CD4-positive, alpha-beta T cell (primary cell): ENCODE results near the gene ERCC4. TPM values are rescaled to one million over a fixed set of nuclear protein-coding genes. Genes with fewer than 3 reads are reported as not detected.

Experiments used
- ATAC-seq: fragments of 200-7000 bp; cut with Tn5 transposase; one replicate; pipeline ENCODE4 v1.10.0; 2022; ENCODE audit warnings: mild to moderate bottlenecking; ENCODE audit not compliant: poor library complexity
- CTCF ChIA-PET: fragments of 350-600 bp; sonication (Branson Sonifier 250); formaldehyde crosslinking; loops from one replicate; lab custom pipeline; 2021; ENCODE audit warnings: antibody characterized with exemption, inconsistent platforms; lab: Charles Lee
- POLR2A ChIA-PET: fragments of 350-600 bp; sonication (Branson Sonifier 250); formaldehyde crosslinking; loops from one replicate; lab custom pipeline; 2021; ENCODE audit warnings: antibody characterized with exemption, inconsistent platforms; lab: Charles Lee
- DNase-seq, 14 experiments: peaks; one replicate each; pipeline ENCODE4 v3.0.0-alpha.2; 2013 to 2020; ENCODE audit warnings: mixed read lengths in 2 of 14
- H3K27ac ChIP-seq, 2 donors: one replicate each; pipeline versions ENCODE4 v1.5.1 to v1.7.0; 2013; ENCODE audit warnings: low read length in 2 of 2, low read depth in 1 of 2, mild to moderate bottlenecking in 1 of 2
- H3K27me3 ChIP-seq, 2 experiments: 1 replicate in 1 of 2; 2 replicates in 1 of 2; pipeline versions ENCODE4 v1.6.1 to v1.7.0; 2013; ENCODE audit warnings: low read length in 2 of 2, control low read depth in 1 of 2, mild to moderate bottlenecking in 1 of 2, moderate library complexity in 1 of 2; ENCODE audit not compliant: insufficient read depth in 2 of 2, control insufficient read depth in 1 of 2
- H3K36me3 ChIP-seq: one replicate; pipeline ENCODE4 v1.6.1; 2013; ENCODE audit warnings: low read length, control low read depth; ENCODE audit not compliant: insufficient read depth
- H3K4me1 ChIP-seq: one replicate; pipeline ENCODE4 v1.6.1; 2013; ENCODE audit warnings: low read length, control low read depth; ENCODE audit not compliant: insufficient read depth
- H3K4me3 ChIP-seq: one replicate; pipeline ENCODE4 v1.5.1; 2013; ENCODE audit warnings: mild to moderate bottlenecking, low read length, moderate library complexity
- H3K9me3 ChIP-seq, 2 experiments: 1 replicate in 1 of 2; 2 replicates in 1 of 2; pipeline versions ENCODE4 v1.6.1 to v1.7.0; 2013; ENCODE audit warnings: low read length in 2 of 2, mild to moderate bottlenecking in 2 of 2, control low read depth in 1 of 2, moderate library complexity in 1 of 2; ENCODE audit not compliant: control insufficient read depth in 1 of 2, insufficient read depth in 1 of 2
- H3K27ac Mint-ChIP-seq: one replicate; pipeline ENCODE4 v1.8.0; 2020; ENCODE audit warnings: mixed read lengths
- H3K27me3 Mint-ChIP-seq: one replicate; pipeline ENCODE4 v1.8.0; 2021; ENCODE audit warnings: mixed read lengths
- H3K36me3 Mint-ChIP-seq: one replicate; pipeline ENCODE4 v1.8.0; 2021; ENCODE audit warnings: low read depth, mixed read lengths
- H3K4me1 Mint-ChIP-seq: one replicate; pipeline ENCODE4 v1.8.0; 2021; ENCODE audit warnings: low read depth, mixed read lengths
- H3K4me3 Mint-ChIP-seq: one replicate; pipeline ENCODE4 v1.8.0; 2020; ENCODE audit warnings: mild to moderate bottlenecking, mixed read lengths
- H3K9me3 Mint-ChIP-seq: one replicate; pipeline ENCODE4 v1.8.0; 2020; ENCODE audit warnings: mixed read lengths
- CTCF ChIP-seq: fragments of 200-600 bp; IDR thresholded peaks from one replicate; pipeline ENCODE4 v1.8.0; 2022; ENCODE audit warnings: antibody characterized with exemption, mild to moderate bottlenecking
- intact Hi-C, 2 experiments: fragments of 100-400 bp; cut with DNase I in 1 of 2; cut with micrococcal nuclease in 1 of 2; formaldehyde crosslinking; loops; one replicate each; pipeline versions ENCODE4 v1.15.1 to v1.9.0; 2023 to 2025; cut with DNase I, micrococcal nuclease
- total RNA-seq, 174 experiments: library from RNA in 2 of 174; stranded (reverse) in 2 of 174; gene quantifications; one replicate each; pipeline ENCODE4 v1.2.3 and lab custom pipeline; 2021 to 2026

ERCC4 gene
- total RNA-seq, 2 experiments from 2014 or later = 8.5 to 10.1 TPM

- Mint-ChIP-seq H3K9me3 (no peaks in the 10 kb centered on the region), H3K27me3 (no peaks in the 10 kb centered on the region), H3K4me3 (no peak overlapping the region), H3K4me1 (peaks cover under 1% of the 10 kb centered on the region), H3K36me3 (peaks cover 37% of the 10 kb centered on the region), H3K27ac (no peak overlapping the region)
- H3K27ac ChIP-seq = no peak overlapping the region
- no peak for TF ChIP-seq CTCF
- H3K4me1 ChIP-seq = no peaks in the 10 kb centered on the region
- POLR2A ChIA-PET = no interaction called here
- CTCF ChIA-PET = no interaction called here
- DNase-seq = no peak
- H3K36me3 ChIP-seq = peaks cover 27% of the 10 kb centered on the region
- no peak overlapping the region for H3K4me3 ChIP-seq
- no peaks in the 10 kb centered on the region for H3K9me3 ChIP-seq
- ATAC-seq = no peak
- H3K27me3 ChIP-seq = peaks cover 0 to 2% of the 10 kb centered on the region in 2 experiments
- intact Hi-C loops = no loop called here
Observed at GRCh38 chr16:13950821-13951547, 31.0 kb downstream of the ERCC4 start.

GRCh38 chr16:13951611-13952010 lies 31.7 kb downstream of the ERCC4 start:
- peaks cover 31% of the 10 kb centered on the region for H3K36me3 Mint-ChIP-seq
- intact Hi-C loops = no loop called here
- H3K27me3 Mint-ChIP-seq = no peaks in the 10 kb centered on the region
- Histone ChIP-seq H3K4me1 (peaks cover 4% of the 10 kb centered on the region), H3K9me3 (no peaks in the 10 kb centered on the region), H3K4me3 (no peak overlapping the region), H3K36me3 (peaks cover 21% of the 10 kb centered on the region), H3K27ac (no peak overlapping the region), H3K27me3 (peaks cover 0 to 2% of the 10 kb centered on the region in 2 experiments)
- H3K9me3 Mint-ChIP-seq = no peaks in the 10 kb centered on the region
- ChIA-PET CTCF (no interaction called here), POLR2A (no interaction called here)
- no peak overlapping the region for H3K27ac Mint-ChIP-seq
- H3K4me1 Mint-ChIP-seq = peaks cover 7% of the 10 kb centered on the region
- ATAC-seq = no peak
- no peak overlapping the region for H3K4me3 Mint-ChIP-seq
- DNase-seq = no peak
- TF ChIP-seq CTCF = no peak

GRCh38 chr16:13953501-13953900 lies 33.5 kb downstream of the ERCC4 start:
- POLR2A ChIA-PET = no interaction called here
- Histone ChIP-seq H3K27ac (no peak overlapping the region), H3K36me3 (peaks cover 8% of the 10 kb centered on the region), H3K27me3 (peaks cover 0 to 2% of the 10 kb centered on the region in 2 experiments), H3K9me3 (no peaks in the 10 kb centered on the region), H3K4me3 (no peak overlapping the region), H3K4me1 (peaks cover 13% of the 10 kb centered on the region)
- Mint-ChIP-seq H3K4me1 (peaks cover 15% of the 10 kb centered on the region), H3K27me3 (peaks cover 2% of the 10 kb centered on the region), H3K36me3 (peaks cover 12% of the 10 kb centered on the region), H3K4me3 (no peak overlapping the region), H3K27ac (no peak overlapping the region), H3K9me3 (no peaks in the 10 kb centered on the region)
- DNase-seq (no peak), ATAC-seq (no peak)
- TF ChIP-seq CTCF = no peak
- intact Hi-C loops = no loop called here
- CTCF ChIA-PET = no interaction called here
